ENCODE measurements around the gene VARS2. TPM values are rescaled to one million over a fixed set of nuclear protein-coding genes. Genes with fewer than 3 reads are reported as not detected.

The VARS2 gene
- total and polyA plus RNA-seq, 11 donors: 10.7 to 28.5 (median 18.8) TPM

GRCh38 chr6:30893666-30894065, 20.4 kb upstream of the VARS2 start:
- Histone ChIP-seq H3K4me3 (no peak overlapping the region), H3K27me3 (no peaks in the 10 kb centered on the region), H3K4me1 (peaks cover 0 to 8% (median 0%) of the 10 kb centered on the region in 12 donors), H3K9me3 (no peaks in the 10 kb centered on the region), H3K36me3 (peaks cover 0 to 89% (median 51%) of the 10 kb centered on the region in 9 donors), H3K27ac (no peak overlapping the region)
- ATAC-seq (no peak), DNase-seq (no peak)
- intact Hi-C loops (cut with DNase I): no loop called here
- TF ChIP-seq, protein P1, sequence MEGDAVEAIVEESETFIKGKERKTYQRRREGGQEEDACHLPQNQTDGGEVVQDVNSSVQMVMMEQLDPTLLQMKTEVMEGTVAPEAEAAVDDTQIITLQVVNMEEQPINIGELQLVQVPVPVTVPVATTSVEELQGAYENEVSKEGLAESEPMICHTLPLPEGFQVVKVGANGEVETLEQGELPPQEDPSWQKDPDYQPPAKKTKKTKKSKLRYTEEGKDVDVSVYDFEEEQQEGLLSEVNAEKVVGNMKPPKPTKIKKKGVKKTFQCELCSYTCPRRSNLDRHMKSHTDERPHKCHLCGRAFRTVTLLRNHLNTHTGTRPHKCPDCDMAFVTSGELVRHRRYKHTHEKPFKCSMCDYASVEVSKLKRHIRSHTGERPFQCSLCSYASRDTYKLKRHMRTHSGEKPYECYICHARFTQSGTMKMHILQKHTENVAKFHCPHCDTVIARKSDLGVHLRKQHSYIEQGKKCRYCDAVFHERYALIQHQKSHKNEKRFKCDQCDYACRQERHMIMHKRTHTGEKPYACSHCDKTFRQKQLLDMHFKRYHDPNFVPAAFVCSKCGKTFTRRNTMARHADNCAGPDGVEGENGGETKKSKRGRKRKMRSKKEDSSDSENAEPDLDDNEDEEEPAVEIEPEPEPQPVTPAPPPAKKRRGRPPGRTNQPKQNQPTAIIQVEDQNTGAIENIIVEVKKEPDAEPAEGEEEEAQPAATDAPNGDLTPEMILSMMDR (IDR thresholded peaks at IDR 0.05): no peak
- TF ChIP-seq POLR2A (IDR thresholded peaks at IDR 0.05): no peak
- WGBS, 4 donors: 85 to 96% (median 94%) methylated on average over 7 to 8 of the region's 8 CpGs

- Histone ChIP-seq H3K4me3 (no peak overlapping the region), H3K36me3 (peaks cover 0 to 90% (median 54%) of the 10 kb centered on the region in 9 donors), H3K9me3 (no peaks in the 10 kb centered on the region), H3K27ac (no peak overlapping the region), H3K4me1 (peaks cover 0 to 8% (median 0%) of the 10 kb centered on the region in 12 donors), H3K27me3 (no peaks in the 10 kb centered on the region)
- DNase-seq: peak in 1 of 5 donors; percentile 16
- WGBS, 4 donors: 86 to 89% (median 89%) methylated on average over 12 of the region's 12 CpGs
- ATAC-seq: no peak
- TF ChIP-seq POLR2A (IDR thresholded peaks at IDR 0.05): no peak
- TF ChIP-seq, protein P1 (IDR thresholded peaks at IDR 0.05): no peak
- intact Hi-C loops (cut with DNase I): no loop called here
Measured at GRCh38 chr6:30894381-30894780, 19.7 kb upstream of the VARS2 start.

DNA sequence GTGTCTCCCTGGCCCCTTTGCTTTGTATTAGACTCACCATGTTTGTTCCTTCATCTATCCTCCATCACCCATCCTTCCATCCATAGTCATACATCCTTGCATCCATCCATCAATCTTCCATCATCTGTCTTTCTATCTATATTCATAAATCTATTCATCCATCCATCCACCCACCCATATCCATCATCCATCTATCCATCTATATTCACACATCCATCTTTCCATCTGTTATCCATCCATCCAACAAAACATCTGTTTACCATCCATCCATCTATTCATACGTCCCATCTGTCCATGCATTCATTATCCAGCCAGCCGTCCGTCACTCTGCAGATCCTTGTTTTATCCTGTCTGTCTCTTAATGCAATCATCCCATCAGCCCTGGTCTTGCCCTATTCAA, 19.1 kb upstream of the VARS2 start:
- TF ChIP-seq, protein P1 (IDR thresholded peaks at IDR 0.05): no peak
- no peak for TF ChIP-seq POLR2A (IDR thresholded peaks at IDR 0.05)
- Histone ChIP-seq H3K4me3 (no peak overlapping the region), H3K9me3 (no peaks in the 10 kb centered on the region), H3K36me3 (peaks cover 0 to 87% (median 56%) of the 10 kb centered on the region in 9 donors), H3K27ac (no peak overlapping the region), H3K27me3 (no peaks in the 10 kb centered on the region), H3K4me1 (peaks cover 0 to 8% (median 0%) of the 10 kb centered on the region in 12 donors)
- no peak for DNase-seq
- 93 to 97% (median 94%) methylated on average over 3 of the region's 3 CpGs for WGBS, 4 donors
- no peak for ATAC-seq
- intact Hi-C loops (cut with DNase I): no loop called here

GRCh38 chr6:30895343-30895742, 18.7 kb upstream of the VARS2 start:
- no peaks in the 10 kb centered on the region for H3K9me3 ChIP-seq
- H3K36me3 ChIP-seq: peaks cover 0 to 83% (median 56%) of the 10 kb centered on the region in 9 donors
- TF ChIP-seq, protein P1 (IDR thresholded peaks at IDR 0.05): no peak
- no peak for TF ChIP-seq POLR2A (IDR thresholded peaks at IDR 0.05)
- H3K4me1 ChIP-seq: peaks cover 0 to 4% (median 0%) of the 10 kb centered on the region in 12 donors
- WGBS, 4 donors: 83 to 90% (median 86%) methylated on average over 10 of the region's 10 CpGs
- DNase-seq (no peak), ATAC-seq (no peak)
- intact Hi-C loops (cut with DNase I): no loop called here
- no peaks in the 10 kb centered on the region for H3K27me3 ChIP-seq
- H3K27ac ChIP-seq: no peak overlapping the region
- no peak overlapping the region for H3K4me3 ChIP-seq
